Measurements from ENCODE around the gene EPB41L4A.
"Not testable (repeated sequence)": the region's sequence is repeated elsewhere in the genome, so short reads cannot be mapped to it uniquely, and the experiment has no call there.

The EPB41L4A gene

GRCh38 chr5:112208699-112209615 lies 210.1 kb downstream of the EPB41L4A start:
- no peak for DNase-seq (ENCODE audit: low read depth)

- not testable (repeated sequence) for DNase-seq (ENCODE audit: low read depth)
Measured at GRCh38 chr5:112208195-112208594, 210.9 kb downstream of the EPB41L4A start.

GRCh38 chr5:112205846-112206245 lies 213.2 kb downstream of the EPB41L4A start:
- DNase-seq (ENCODE audit: low read depth): no peak

DNA sequence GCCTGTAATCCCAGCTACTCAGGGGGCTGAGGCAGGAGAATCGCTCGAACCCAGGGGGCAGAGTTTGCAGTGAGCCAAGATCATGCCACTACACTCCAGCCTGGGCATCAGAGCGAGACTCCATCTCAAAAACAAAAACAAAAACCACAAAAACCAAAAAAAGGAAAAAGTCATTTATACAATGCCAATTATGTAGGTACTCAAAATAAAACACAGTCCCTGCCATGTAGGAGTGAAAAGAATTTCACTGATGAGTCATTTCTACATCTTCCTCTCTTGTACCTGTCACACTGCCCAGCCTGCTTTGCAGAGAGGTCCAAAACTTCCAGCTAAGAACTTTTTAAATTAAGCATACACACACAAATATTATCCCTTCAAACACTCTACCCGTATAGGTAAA lies 215.8 kb downstream of the EPB41L4A start:
- DNase-seq (ENCODE audit: low read depth): no peak

GRCh38 chr5:112202694-112203093 lies 216.4 kb downstream of the EPB41L4A start:
- no peak for DNase-seq (ENCODE audit: low read depth)

DNA sequence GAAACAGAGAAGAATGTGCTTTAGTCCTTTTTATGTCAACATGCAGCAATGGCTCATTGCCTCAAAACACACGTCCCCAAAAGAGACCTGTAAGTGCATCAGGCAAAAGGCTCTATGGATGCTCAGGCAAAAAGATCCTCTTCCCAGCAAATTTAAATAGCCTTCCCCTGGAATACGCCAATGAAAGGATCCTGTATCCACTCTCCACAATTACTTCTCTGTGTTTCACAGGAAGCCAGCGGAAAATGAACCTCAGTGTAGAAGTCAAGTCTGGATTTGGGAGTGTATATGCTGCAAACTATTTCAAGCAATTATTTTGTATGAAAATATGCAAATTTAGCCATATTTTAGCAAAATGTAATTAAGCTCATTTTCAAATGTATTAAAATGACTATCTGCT lies 217.9 kb downstream of the EPB41L4A start:
- no peak for DNase-seq (ENCODE audit: low read depth)

GRCh38 chr5:112200131-112200530 lies 218.9 kb downstream of the EPB41L4A start:
- DNase-seq (ENCODE audit: low read depth): no peak

DNA sequence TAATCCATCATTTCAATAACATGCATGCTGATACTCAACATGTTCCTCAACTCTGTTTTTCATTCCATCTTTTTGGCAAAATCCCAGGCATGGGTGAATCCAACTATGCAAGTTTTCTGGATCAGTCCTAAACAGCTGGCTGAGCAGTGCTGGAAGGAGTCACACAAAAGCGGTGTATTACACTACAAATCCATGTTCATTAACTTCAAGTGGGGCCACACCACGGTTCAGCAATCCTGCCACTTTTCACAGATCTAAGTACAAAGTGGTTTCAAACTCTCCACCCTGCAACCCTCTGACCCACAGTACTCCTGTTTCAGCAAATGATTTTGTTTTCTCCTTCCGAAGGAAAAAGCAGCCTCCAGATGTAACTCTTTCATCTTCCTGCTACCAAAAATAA lies 222.5 kb downstream of the EPB41L4A start:
- no peak for DNase-seq (ENCODE audit: low read depth)

DNA sequence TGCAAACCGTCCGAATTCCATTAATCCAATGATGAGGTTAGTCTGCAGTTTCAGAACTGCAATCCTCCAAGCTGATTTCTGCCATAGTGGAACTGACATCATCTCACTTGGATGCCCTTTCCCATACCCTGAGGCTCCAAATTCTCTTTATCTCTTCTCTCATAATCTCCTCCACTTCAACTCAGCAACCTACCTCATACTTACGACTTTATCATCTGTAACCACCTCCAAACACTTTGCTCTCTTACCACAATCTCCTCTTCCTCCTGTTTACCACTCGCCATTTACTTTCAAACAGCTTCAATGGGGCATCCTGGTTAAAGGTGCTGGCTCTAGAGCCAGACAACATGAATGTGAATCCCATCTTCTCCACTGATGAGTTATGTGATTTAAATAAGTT lies 223.2 kb downstream of the EPB41L4A start:
- no peak for DNase-seq (ENCODE audit: low read depth)

- DNase-seq (ENCODE audit: low read depth): no peak
Measured at GRCh38 chr5:112192866-112193265, 226.2 kb downstream of the EPB41L4A start.

GRCh38 chr5:112192072-112192471 lies 227.0 kb downstream of the EPB41L4A start:
- DNase-seq (ENCODE audit: low read depth): no peak

GRCh38 chr5:112189391-112189790 lies 229.7 kb downstream of the EPB41L4A start:
- no peak for DNase-seq (ENCODE audit: low read depth)

DNA sequence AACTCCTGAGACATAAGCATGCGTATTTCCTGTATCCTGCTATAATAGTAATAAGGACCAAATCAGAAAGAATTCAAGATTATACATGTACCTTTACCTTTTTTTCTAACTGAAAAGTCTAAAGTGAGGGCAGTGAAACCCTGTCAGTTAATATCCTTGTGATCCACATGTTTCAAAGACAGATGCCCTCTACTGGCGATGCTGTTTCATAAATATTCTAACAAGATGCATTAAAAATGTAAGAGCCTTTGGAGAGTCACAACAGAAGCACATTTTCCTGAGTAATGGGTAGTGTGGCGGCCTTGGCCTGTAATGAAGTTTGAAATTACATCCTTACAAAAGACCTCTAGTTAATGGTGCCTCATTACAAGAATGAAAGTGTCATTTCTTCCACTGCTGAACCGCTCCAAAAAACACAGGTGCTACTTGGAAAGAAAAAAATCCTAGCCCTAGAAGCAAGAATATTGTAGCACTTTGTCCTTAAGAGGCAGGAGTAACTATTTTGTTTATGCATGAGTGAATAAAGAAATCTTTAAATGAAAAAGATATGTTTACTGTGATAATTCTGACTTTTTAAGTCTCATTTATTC lies 232.6 kb downstream of the EPB41L4A start:
- DNase-seq (ENCODE audit: low read depth): no peak

DNA sequence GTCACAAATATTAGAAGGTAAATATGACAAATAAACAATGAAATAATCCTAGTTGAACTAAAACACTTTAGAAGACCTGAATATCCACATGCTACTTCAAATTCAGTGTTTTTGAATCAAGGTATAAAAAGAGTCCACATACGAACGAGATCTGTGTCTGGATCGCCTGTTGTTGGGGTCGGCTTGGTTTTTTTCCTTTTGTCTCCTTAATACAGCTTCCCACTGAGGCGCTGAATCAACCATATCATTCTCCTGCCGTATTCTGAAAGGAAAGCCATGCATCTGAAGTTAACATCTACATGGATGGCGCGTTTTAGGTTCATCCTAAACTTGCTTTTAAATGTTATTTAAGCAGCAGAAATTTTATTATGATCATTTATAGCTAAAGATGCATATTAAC lies 235.2 kb downstream of the EPB41L4A start:
- DNase-seq (ENCODE audit: low read depth): no peak

DNA sequence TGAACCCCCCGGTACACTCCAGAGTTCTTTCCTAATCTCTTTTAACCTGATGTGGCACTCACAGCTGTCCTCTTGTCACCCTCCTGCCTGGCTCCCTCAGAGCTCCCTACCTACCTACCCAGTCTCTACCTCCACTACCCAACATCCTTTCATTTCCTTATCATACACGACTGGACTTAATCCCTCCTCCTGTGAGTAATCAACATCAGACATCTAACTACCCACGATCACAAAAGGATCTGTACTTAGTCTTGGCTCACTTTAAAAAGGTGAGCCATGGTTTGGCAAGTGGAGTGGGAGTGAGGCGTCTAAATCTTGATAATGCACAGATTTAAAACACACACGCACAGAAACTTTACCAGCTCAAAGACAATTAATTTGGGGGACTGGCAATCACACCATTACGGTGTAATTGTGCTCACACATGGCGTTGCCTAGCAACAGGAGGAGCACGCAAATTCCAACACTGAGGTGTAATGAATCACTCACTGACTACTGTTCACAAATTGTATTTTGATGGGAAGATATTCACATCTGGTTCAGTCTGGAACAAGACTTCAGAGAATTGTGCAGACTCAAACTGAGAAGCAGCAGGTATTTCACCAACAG lies 235.9 kb downstream of the EPB41L4A start:
- no peak for DNase-seq (ENCODE audit: low read depth)

DNA sequence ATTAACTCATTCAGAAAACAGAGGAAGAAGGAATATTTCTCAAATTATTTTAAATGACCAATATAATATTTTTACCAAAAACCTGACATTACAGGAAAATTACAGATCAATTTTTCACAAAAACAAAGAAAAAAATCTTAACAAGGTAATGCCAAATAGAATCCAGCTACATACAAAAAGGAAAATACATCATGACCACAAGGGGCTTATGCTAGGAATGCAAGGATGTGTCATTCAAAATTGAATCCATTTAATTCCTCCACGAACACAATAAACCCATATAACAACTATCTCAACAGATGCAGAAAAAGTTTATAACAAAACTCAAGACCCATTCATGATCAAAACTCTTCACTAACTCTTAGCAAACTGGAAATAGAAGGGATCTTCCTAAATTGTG lies 239.8 kb downstream of the EPB41L4A start:
- DNase-seq (ENCODE audit: low read depth): no peak

DNA sequence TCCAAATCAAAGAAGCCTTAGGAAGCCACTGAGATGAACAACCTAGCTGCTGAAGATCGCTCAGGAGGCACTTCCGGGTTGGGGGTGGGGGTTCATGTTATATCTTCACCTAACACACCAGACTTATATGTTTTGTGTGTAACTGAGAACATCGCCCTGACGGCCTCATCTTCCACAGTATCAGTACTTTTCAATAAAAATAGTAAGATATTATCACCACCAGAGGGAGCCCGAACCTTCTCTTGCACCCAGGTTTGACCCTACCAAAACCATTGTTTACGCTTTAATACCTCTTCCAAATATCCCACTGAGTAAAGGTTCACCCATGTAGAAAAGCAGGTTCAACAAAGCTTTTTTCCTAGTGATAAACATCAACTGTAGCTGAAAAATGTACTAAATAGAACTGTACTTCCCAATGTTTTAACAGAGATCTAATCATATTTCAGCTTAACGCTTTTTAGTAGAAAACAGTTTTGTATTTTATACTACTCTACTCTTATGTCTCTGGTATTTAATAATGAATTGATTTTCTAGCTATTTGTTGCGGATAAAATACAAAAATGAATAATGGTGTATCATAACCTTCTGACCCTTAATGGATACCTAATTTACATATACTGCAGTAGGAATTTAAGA lies 244.0 kb downstream of the EPB41L4A start:
- DNase-seq (ENCODE audit: low read depth): no peak

- no peak for DNase-seq (ENCODE audit: low read depth)
Measured at GRCh38 chr5:112165897-112166737, 253.0 kb downstream of the EPB41L4A start.

DNA sequence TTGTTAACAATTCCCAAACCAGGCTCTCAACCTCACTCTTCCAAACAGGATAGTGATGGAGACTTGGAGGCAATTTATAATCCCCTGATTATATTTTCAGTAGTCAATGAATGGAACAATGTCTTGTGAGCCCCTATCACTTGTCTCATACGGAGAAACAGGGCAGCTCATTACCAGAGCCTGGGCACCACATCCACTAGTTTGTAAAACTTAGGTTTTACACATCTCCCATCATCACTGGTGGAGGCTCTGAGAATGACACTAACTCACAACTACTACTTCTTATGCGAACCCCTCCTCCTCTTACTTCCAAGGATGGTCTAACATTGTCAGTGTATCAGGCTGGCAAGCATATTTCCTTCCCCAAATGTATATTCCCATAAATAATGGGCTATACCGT lies 253.7 kb downstream of the EPB41L4A start:
- no peak for DNase-seq (ENCODE audit: low read depth)

- no peak for DNase-seq (ENCODE audit: low read depth)
Measured at GRCh38 chr5:112163435-112163834, 255.6 kb downstream of the EPB41L4A start.

DNA sequence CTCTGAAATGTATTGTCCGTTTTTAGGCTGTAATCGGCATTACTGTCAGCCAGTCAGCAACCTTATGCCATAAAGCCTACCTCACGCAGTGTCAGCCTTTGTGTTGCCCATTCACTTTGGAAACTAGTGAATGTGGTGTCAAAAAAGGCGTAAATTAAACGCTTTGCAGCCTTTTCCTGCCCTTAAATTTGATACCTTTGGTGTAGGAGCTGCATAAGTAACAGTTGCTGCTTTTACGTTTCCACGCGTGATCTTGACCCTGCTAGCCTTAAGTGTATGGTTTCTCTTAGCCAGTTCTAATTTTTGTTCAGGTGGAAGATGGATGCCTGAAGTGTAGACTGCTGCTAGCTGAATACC lies 257.7 kb downstream of the EPB41L4A start:
- no peak for DNase-seq (ENCODE audit: low read depth)

Measured in activated T-helper 1 cell treated with Interleukin-2 at 50 U/mL for 16 hours (primary cell).